Epidermal melanocyte (primary cell): ENCODE measurements around the gene CCDC187.
"Not testable (repeated sequence)": the region's sequence is repeated elsewhere in the genome, so short reads cannot be mapped to it uniquely, and the experiment has no call there.

Experiments used
- DNase-seq: peaks from one replicate; pipeline ENCODE4 v3.0.0; 2011; ENCODE audit warnings: low spot score; ENCODE audit not compliant: insufficient read length

CCDC187 gene

GRCh38 chr9:136327304-136327974 lies 23.5 kb upstream of the CCDC187 start, which contains the start of gene GPSM1:
TSS of gene GPSM1 (plus strand) at chr9:136327539. CDS start at chr9:136327696, 157 bp downstream.
- peak; percentile 75 for DNase-seq

- DNase-seq: no peak
These were observed 22.9 kb upstream of the CCDC187 start for GRCh38 chr9:136326761-136327303.

GRCh38 chr9:136326061-136326760 lies 22.3 kb upstream of the CCDC187 start:
- DNase-seq: peak; percentile 91

- no peak for DNase-seq
These were observed 21.5 kb upstream of the CCDC187 start for GRCh38 chr9:136325358-136325757.

GRCh38 chr9:136324501-136325300 lies 20.8 kb upstream of the CCDC187 start:
- no peak for DNase-seq

GRCh38 chr9:136323371-136323789 lies 19.5 kb upstream of the CCDC187 start:
- no peak for DNase-seq

GRCh38 chr9:136322756-136323330 lies 18.9 kb upstream of the CCDC187 start:
- no peak for DNase-seq

GRCh38 chr9:136321561-136321960 lies 17.7 kb upstream of the CCDC187 start:
- no peak for DNase-seq

GRCh38 chr9:136320972-136321371 lies 17.1 kb upstream of the CCDC187 start:
- not testable (repeated sequence) for DNase-seq

GRCh38 chr9:136319955-136320354 lies 16.1 kb upstream of the CCDC187 start:
- not testable (repeated sequence) for DNase-seq

GRCh38 chr9:136319244-136319643 lies 15.3 kb upstream of the CCDC187 start:
- DNase-seq: not testable (repeated sequence)

GRCh38 chr9:136318776-136319241 lies 14.9 kb upstream of the CCDC187 start:
- no peak for DNase-seq

GRCh38 chr9:136318111-136318775 lies 14.3 kb upstream of the CCDC187 start:
- no peak for DNase-seq

GRCh38 chr9:136317695-136318094 lies 13.8 kb upstream of the CCDC187 start:
- DNase-seq: no peak

GRCh38 chr9:136316896-136317676 lies 13.2 kb upstream of the CCDC187 start:
- DNase-seq: no peak

- DNase-seq: no peak
These were observed 12.4 kb upstream of the CCDC187 start for GRCh38 chr9:136316271-136316751.

GRCh38 chr9:136314944-136315343 lies 11.1 kb upstream of the CCDC187 start:
- DNase-seq: no peak

GRCh38 chr9:136314056-136314416 lies 10.1 kb upstream of the CCDC187 start:
- no peak for DNase-seq

- no peak for DNase-seq
These were observed 9.5 kb upstream of the CCDC187 start for GRCh38 chr9:136313111-136314055.
